ENCODE results near the gene OR6V1. TPM values are rescaled to one million over a fixed set of nuclear protein-coding genes. Genes with fewer than 3 reads are reported as not detected.

The OR6V1 gene
- total and polyA plus RNA-seq, 4 donors: not detected

DNA sequence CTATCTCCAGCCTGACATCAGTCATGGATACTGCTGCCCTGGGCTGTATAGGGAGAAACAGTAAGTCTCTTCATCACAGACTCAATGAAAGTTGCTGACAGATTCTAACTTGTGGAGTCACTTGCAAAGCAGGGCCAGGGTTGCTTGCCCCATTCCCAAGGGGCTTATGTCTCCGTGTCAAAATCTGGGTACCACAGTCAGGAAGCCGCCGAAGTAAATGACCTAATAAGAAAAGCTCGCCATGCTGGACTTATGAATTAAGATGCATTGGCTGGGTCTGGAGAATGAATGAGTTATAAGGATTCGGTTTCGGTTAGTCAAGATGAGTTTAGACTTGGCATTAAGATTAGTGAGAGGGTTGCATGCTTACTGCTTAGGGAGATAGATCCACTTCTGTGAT lies 10.8 kb upstream of the OR6V1 start:
- 95% methylated on average over 6 of the region's 6 CpGs for whole genome bisulfite sequencing (ENCODE audit: insufficient coverage)
- H3K9me3 ChIP-seq (ENCODE audit: control insufficient read depth, insufficient read depth, low read length): no peaks in the 10 kb centered on the region
- H3K27ac ChIP-seq (ENCODE audit: low read depth, low read length): no peak overlapping the region
- no peak overlapping the region for H3K4me3 ChIP-seq (ENCODE audit: low read depth, low read length)
- no peaks in the 10 kb centered on the region for H3K27me3 ChIP-seq (ENCODE audit: control insufficient read depth, insufficient read depth, low read length)
- H3K4me1 ChIP-seq (ENCODE audit: control insufficient read depth, insufficient read depth, low read length): peaks cover 3% of the 10 kb centered on the region
- no peaks in the 10 kb centered on the region for H3K36me3 ChIP-seq (ENCODE audit: control insufficient read depth, insufficient read depth, low read length)
- no peak for DNase-seq (ENCODE audit: low read depth in 4 of 6, low spot score in 6 of 6)

DNA sequence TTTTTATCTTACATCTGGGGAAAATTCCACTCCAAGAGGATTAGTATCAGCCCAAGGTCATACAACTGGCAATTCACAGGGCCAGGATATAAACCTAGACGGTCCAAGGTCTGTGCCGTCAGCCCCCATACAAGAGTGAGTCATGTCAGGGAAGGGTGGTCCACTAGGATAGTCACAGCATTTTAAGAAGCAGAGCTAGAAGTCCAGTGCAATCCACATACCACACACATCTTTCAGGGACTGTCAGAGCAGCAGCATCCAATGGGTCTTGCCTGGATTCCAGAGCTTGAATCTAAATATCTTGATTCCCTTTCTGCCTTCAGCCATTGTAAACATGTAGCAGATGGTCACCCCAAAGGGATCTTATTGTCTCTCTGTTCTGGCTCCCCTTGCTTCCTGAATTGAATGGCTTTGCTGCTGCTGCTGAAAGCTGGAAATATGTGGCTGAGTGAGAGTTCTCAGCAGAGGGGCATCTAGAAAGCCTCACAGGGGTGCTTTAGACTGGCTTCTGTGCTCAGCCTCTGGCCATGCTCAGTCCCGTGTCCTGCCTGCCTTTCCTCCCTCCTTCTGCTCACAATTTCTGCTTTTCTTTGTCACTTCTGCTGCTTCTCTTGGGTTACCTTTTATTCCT lies 9.9 kb upstream of the OR6V1 start:
- Histone ChIP-seq H3K27me3 (ENCODE audit: control insufficient read depth, insufficient read depth, low read length) (no peaks in the 10 kb centered on the region), H3K27ac (ENCODE audit: low read depth, low read length) (no peak overlapping the region), H3K9me3 (ENCODE audit: control insufficient read depth, insufficient read depth, low read length) (no peaks in the 10 kb centered on the region), H3K36me3 (ENCODE audit: control insufficient read depth, insufficient read depth, low read length) (no peaks in the 10 kb centered on the region), H3K4me3 (ENCODE audit: low read depth, low read length) (no peak overlapping the region), H3K4me1 (ENCODE audit: control insufficient read depth, insufficient read depth, low read length) (peaks cover 3% of the 10 kb centered on the region)
- DNase-seq (ENCODE audit: low read depth in 4 of 6, low spot score in 6 of 6): peak in 2 of 6 donors; percentile 23 to 55
- WGBS (ENCODE audit: insufficient coverage): 65% methylated on average over 2 of the region's 3 CpGs

DNA sequence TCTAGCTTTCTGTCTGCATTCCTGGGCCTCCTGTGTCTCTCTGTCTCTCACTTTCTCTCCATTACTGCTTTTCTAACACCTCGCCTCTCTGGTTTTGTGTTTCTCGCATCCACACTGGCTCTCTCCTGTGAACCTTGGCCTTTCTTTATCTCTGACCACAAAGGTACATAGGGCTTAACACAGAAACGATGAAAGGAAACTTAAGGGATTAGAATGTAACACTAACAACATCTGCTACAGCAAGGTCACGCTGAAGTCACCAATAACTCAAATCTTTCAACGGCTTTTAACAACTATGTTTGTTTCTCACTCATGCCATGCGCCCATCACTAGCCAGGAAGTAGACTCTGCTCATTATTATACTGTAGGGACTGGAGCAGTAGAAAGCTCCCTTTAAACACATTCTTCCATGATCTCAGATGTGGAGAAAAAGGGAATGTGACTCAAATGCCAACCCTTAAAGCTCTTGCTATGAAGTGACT lies 9.3 kb upstream of the OR6V1 start:
- no peak overlapping the region for H3K27ac ChIP-seq (ENCODE audit: low read depth, low read length)
- WGBS (ENCODE audit: insufficient coverage): 61% methylated on average over 4 of the region's 6 CpGs

DNA sequence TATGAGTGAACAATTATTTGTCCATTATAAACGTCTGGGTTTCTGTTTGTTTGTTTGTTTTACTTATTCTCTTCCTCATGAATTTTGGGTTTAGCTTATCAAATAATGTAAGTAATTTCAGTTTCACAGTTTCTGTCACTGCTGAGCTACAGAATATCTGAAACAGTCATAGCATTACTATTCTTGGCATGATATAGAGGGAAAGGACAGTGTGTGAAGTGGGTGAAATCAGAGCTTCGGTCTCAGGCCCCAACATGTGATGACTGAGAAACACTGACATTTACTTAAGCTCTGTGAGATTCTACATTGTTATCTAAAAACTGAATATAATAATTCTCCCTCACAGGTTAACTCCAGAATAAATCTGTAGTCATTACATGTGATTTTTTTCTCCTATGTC lies 8.8 kb upstream of the OR6V1 start:
- no peak overlapping the region for H3K4me3 ChIP-seq (ENCODE audit: low read depth, low read length)
- DNase-seq (ENCODE audit: low read depth in 4 of 6, low spot score in 6 of 6): no peak
- H3K9me3 ChIP-seq (ENCODE audit: control insufficient read depth, insufficient read depth, low read length): no peaks in the 10 kb centered on the region
- H3K27me3 ChIP-seq (ENCODE audit: control insufficient read depth, insufficient read depth, low read length): no peaks in the 10 kb centered on the region
- WGBS (ENCODE audit: insufficient coverage): no CpG with 5 or more reads among the region's 2 CpGs
- H3K27ac ChIP-seq (ENCODE audit: low read depth, low read length): no peak overlapping the region
- H3K4me1 ChIP-seq (ENCODE audit: control insufficient read depth, insufficient read depth, low read length): peaks cover 3% of the 10 kb centered on the region
- no peaks in the 10 kb centered on the region for H3K36me3 ChIP-seq (ENCODE audit: control insufficient read depth, insufficient read depth, low read length)

More for the DNA sequence above, 9.3 kb upstream of the OR6V1 start:
- no peak for DNase-seq (ENCODE audit: low read depth in 4 of 6, low spot score in 6 of 6)
- Histone ChIP-seq H3K36me3 (ENCODE audit: control insufficient read depth, insufficient read depth, low read length) (no peaks in the 10 kb centered on the region), H3K4me1 (ENCODE audit: control insufficient read depth, insufficient read depth, low read length) (peaks cover 3% of the 10 kb centered on the region), H3K27me3 (ENCODE audit: control insufficient read depth, insufficient read depth, low read length) (no peaks in the 10 kb centered on the region), H3K4me3 (ENCODE audit: low read depth, low read length) (no peak overlapping the region), H3K9me3 (ENCODE audit: control insufficient read depth, insufficient read depth, low read length) (no peaks in the 10 kb centered on the region)

DNA sequence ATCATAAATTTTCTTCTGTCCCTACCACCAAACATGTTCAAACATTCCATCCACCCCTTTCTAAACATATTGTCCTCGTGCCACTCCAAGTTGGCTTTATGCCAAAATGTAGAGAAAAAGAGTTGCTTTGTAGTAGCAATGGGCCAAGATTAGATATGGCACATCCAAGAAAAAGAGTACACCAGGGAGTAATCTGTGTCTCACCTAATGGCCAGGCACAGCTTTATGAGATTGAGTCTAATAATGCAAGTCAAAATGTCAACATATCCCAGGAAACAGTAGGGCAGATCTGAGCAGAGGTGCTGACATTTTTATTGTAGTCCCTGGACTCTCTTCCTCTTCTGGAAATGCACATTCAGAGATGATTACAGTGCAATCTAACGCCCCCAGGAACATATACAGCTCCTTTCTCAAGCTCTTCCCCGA lies 5.7 kb upstream of the OR6V1 start:
- peak in 2 of 6 donors; percentile 14 to 49 for DNase-seq (ENCODE audit: low read depth in 4 of 6, low spot score in 6 of 6)
- no peak overlapping the region for H3K27ac ChIP-seq (ENCODE audit: low read depth, low read length)
- H3K4me3 ChIP-seq (ENCODE audit: low read depth, low read length): no peak overlapping the region
- no peaks in the 10 kb centered on the region for H3K27me3 ChIP-seq (ENCODE audit: control insufficient read depth, insufficient read depth, low read length)
- H3K4me1 ChIP-seq (ENCODE audit: control insufficient read depth, insufficient read depth, low read length): peaks cover 14% of the 10 kb centered on the region
- H3K9me3 ChIP-seq (ENCODE audit: control insufficient read depth, insufficient read depth, low read length): no peaks in the 10 kb centered on the region
- no CpG with 5 or more reads among the region's 3 CpGs for WGBS (ENCODE audit: insufficient coverage)
- H3K36me3 ChIP-seq (ENCODE audit: control insufficient read depth, insufficient read depth, low read length): no peaks in the 10 kb centered on the region

DNA sequence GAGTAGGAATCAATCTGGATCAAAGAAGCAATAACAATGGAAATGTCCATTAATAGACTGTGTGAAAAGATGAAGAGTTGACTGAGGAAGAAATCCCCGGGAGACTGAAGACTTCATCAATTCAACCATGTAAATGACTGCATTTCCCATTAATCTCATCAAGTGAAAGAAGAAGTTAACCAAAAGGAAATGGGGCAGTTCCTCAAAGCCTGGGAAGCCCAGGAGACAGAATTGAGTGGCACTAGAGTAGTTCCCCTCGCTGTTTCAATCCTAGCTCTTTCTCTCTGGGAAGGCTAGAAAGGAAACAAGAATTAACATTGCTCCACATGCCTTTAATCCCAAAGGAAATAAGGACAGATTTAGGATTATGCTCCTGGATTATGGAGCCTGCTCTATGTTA lies 4.8 kb upstream of the OR6V1 start:
- Histone ChIP-seq H3K27me3 (ENCODE audit: control insufficient read depth, insufficient read depth, low read length) (no peaks in the 10 kb centered on the region), H3K9me3 (ENCODE audit: control insufficient read depth, insufficient read depth, low read length) (no peaks in the 10 kb centered on the region), H3K4me3 (ENCODE audit: low read depth, low read length) (no peak overlapping the region), H3K4me1 (ENCODE audit: control insufficient read depth, insufficient read depth, low read length) (peaks cover 14% of the 10 kb centered on the region), H3K27ac (ENCODE audit: low read depth, low read length) (no peak overlapping the region), H3K36me3 (ENCODE audit: control insufficient read depth, insufficient read depth, low read length) (no peaks in the 10 kb centered on the region)
- WGBS (ENCODE audit: insufficient coverage): no CpG with 5 or more reads among the region's 2 CpGs
- DNase-seq (ENCODE audit: low read depth in 4 of 6, low spot score in 6 of 6): no peak

DNA sequence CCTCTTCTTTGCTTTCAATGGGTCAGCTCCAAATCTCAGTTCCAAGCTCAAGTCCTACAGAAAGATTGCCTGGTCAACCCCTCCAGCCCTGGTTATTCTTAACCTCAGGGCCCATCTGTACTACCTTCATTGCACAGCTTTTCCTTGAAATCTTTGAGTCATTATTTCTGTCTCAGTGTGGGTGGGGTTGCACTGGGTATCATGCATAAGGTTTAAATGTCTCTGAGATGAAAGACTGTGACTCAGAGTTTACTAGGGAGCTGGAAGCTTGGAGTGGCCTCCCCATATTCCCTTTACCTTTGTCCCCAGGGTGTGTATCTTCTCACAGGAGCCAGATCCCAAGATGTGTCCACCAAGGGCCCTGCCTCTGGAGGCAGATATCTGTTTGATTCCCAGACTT lies 3.3 kb upstream of the OR6V1 start:
- no peak overlapping the region for H3K4me3 ChIP-seq (ENCODE audit: low read depth, low read length)

DNA sequence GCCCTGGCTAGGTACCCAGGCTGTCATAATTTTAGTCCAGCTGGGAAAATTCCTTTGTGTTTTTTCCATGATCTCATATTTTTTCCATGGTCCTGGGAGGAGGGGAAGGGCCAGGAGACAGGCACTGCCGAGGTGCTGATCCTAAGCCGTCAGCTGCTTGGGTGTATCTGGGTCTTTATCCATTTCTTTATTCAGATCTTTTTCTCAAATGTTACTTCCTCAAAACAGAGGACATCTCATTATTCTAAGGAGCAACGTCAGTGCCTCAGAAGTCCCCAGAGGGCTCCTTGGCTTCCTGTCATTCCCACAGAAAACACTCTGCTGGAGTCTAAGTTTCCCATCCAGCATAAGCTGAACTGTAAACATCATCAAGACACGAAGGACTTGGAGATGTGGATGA lies 2.8 kb upstream of the OR6V1 start:
- Histone ChIP-seq H3K27ac (ENCODE audit: low read depth, low read length) (no peak overlapping the region), H3K27me3 (ENCODE audit: control insufficient read depth, insufficient read depth, low read length) (no peaks in the 10 kb centered on the region), H3K36me3 (ENCODE audit: control insufficient read depth, insufficient read depth, low read length) (no peaks in the 10 kb centered on the region), H3K4me3 (ENCODE audit: low read depth, low read length) (no peak overlapping the region), H3K4me1 (ENCODE audit: control insufficient read depth, insufficient read depth, low read length) (peaks cover 11% of the 10 kb centered on the region), H3K9me3 (ENCODE audit: control insufficient read depth, insufficient read depth, low read length) (no peaks in the 10 kb centered on the region)
- WGBS (ENCODE audit: insufficient coverage): 20% methylated on average over 1 of the region's 4 CpGs
- peak in 1 of 6 donors; percentile 12 for DNase-seq (ENCODE audit: low read depth in 4 of 6, low spot score in 6 of 6)

More for the DNA sequence above, 3.3 kb upstream of the OR6V1 start:
- Histone ChIP-seq H3K27ac (ENCODE audit: low read depth, low read length) (no peak overlapping the region), H3K9me3 (ENCODE audit: control insufficient read depth, insufficient read depth, low read length) (no peaks in the 10 kb centered on the region), H3K27me3 (ENCODE audit: control insufficient read depth, insufficient read depth, low read length) (no peaks in the 10 kb centered on the region), H3K4me1 (ENCODE audit: control insufficient read depth, insufficient read depth, low read length) (peaks cover 11% of the 10 kb centered on the region), H3K36me3 (ENCODE audit: control insufficient read depth, insufficient read depth, low read length) (no peaks in the 10 kb centered on the region)
- DNase-seq (ENCODE audit: low read depth in 4 of 6, low spot score in 6 of 6): no peak

DNA sequence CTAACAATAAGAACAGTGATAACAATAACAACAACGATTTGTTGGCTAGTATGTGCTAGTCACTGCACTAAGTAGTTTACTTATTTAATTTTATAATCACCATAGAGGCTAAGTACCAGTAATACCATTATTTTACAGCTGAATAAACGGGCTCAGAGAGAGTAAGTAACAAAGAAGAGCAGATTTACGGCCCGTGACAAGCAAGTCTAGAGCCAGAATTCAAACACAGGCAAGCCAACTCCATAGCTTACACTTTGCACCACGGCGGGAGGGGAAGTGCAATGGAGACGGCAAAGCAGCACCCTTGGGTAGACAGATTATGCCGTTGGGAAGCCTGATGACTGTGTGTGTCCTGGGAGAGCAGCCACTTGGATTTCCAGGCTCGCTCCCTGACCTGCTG lies 1.2 kb upstream of the OR6V1 start:
- no peak overlapping the region for H3K27ac ChIP-seq (ENCODE audit: low read depth, low read length)
- 18% methylated on average over 2 of the region's 9 CpGs for WGBS (ENCODE audit: insufficient coverage)

DNA sequence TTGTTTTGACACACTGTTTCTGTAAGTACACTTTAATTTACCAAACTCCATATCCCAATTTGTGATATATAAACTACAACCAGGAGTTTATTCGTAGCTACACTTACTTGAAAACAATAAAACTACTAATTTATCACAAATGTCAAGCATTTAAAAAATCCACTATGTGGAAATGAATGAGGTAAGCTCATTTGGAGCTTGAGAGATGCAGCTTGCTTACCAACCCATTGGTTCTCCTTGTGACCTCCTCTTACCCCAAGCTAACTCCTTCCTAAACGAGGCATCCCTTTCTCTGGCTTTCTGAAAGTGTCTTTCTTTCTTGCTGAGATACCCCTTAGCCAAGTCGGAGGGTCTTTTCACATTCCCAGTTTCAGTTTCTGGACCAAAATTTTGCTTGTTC lies 2.5 kb downstream of the OR6V1 start:
- Histone ChIP-seq H3K4me1 (ENCODE audit: control insufficient read depth, insufficient read depth, low read length) (peaks cover 10% of the 10 kb centered on the region), H3K9me3 (ENCODE audit: control insufficient read depth, insufficient read depth, low read length) (no peaks in the 10 kb centered on the region), H3K36me3 (ENCODE audit: control insufficient read depth, insufficient read depth, low read length) (no peaks in the 10 kb centered on the region), H3K27me3 (ENCODE audit: control insufficient read depth, insufficient read depth, low read length) (no peaks in the 10 kb centered on the region), H3K4me3 (ENCODE audit: low read depth, low read length) (no peak overlapping the region), H3K27ac (ENCODE audit: low read depth, low read length) (no peak overlapping the region)
- DNase-seq (ENCODE audit: low read depth in 4 of 6, low spot score in 6 of 6): no peak
- WGBS (ENCODE audit: insufficient coverage): 33% methylated on average over 1 of the region's 3 CpGs

More for the DNA sequence above, 1.2 kb upstream of the OR6V1 start:
- DNase-seq (ENCODE audit: low read depth in 4 of 6, low spot score in 6 of 6): peak in 2 of 6 donors; percentile 24 to 62
- Histone ChIP-seq H3K4me1 (ENCODE audit: control insufficient read depth, insufficient read depth, low read length) (peaks cover 11% of the 10 kb centered on the region), H3K4me3 (ENCODE audit: low read depth, low read length) (no peak overlapping the region), H3K9me3 (ENCODE audit: control insufficient read depth, insufficient read depth, low read length) (no peaks in the 10 kb centered on the region), H3K36me3 (ENCODE audit: control insufficient read depth, insufficient read depth, low read length) (no peaks in the 10 kb centered on the region), H3K27me3 (ENCODE audit: control insufficient read depth, insufficient read depth, low read length) (no peaks in the 10 kb centered on the region)

All from spinal cord (tissue), 10 donors.